NT2/D1 (cell line): ENCODE measurements around the gene SGPP2.

Source experiments
- DNase-seq: peaks from one replicate; pipeline ENCODE4 v3.0.0-alpha.2; 2011; ENCODE audit warnings: low read depth, low spot score
- H3K27me3 ChIP-seq: 2 replicates; pipeline ENCODE4 v1.6.0; 2011; ENCODE audit warnings: mild to moderate bottlenecking; ENCODE audit not compliant: insufficient read length, insufficient read depth
- H3K36me3 ChIP-seq: 2 replicates; pipeline ENCODE4 v1.6.1; 2011; ENCODE audit warnings: mild to moderate bottlenecking, low read length, mixed read lengths; ENCODE audit not compliant: insufficient read depth, insufficient read length
- H3K4me1 ChIP-seq: 2 replicates; pipeline ENCODE4 v1.5.1; 2011; ENCODE audit not compliant: insufficient read depth, insufficient read length
- H3K4me3 ChIP-seq: 2 replicates; pipeline ENCODE4 v1.5.1; 2011; ENCODE audit warnings: low read depth; ENCODE audit not compliant: insufficient read length
- H3K9ac ChIP-seq: 2 replicates; pipeline ENCODE4 v1.6.0; 2011; ENCODE audit warnings: low read depth; ENCODE audit not compliant: insufficient read length
- H3K9me3 ChIP-seq: 2 replicates; pipeline ENCODE4 v1.5.1; 2011; ENCODE audit warnings: mild to moderate bottlenecking, low read length; ENCODE audit not compliant: insufficient read depth
- SUZ12 ChIP-seq: IDR thresholded peaks from 2 replicates; pipeline ENCODE4 v1.6.1; 2011; ENCODE audit not compliant: insufficient read length, insufficient read depth; ENCODE audit errors: extremely low read depth
- YY1 ChIP-seq: IDR thresholded peaks from 2 replicates; pipeline ENCODE4 v1.6.1; 2011; ENCODE audit not compliant: insufficient read length, insufficient read depth
- ZNF274 ChIP-seq: IDR thresholded peaks from 2 replicates; pipeline ENCODE4 v1.6.1; 2011; ENCODE audit warnings: mild to moderate bottlenecking, low read depth, low read length

SGPP2 gene

GRCh38 chr2:222548992-222549391 lies 124.6 kb downstream of the SGPP2 start:
- TF ChIP-seq SUZ12: no peak
- no peak for TF ChIP-seq YY1
- no peak for TF ChIP-seq ZNF274
- H3K27me3 ChIP-seq: no peaks in the 10 kb centered on the region
- H3K4me3 ChIP-seq: no peak overlapping the region
- peaks cover 3% of the 10 kb centered on the region for H3K4me1 ChIP-seq
- H3K9me3 ChIP-seq: peaks cover 5% of the 10 kb centered on the region; the same call in 1 of the 2 replicates
- peak; percentile 66 for DNase-seq
- no peaks in the 10 kb centered on the region for H3K36me3 ChIP-seq
- H3K9ac ChIP-seq: no peak overlapping the region

GRCh38 chr2:222554517-222554916 lies 130.2 kb downstream of the SGPP2 start:
- TF ChIP-seq YY1 (no peak), SUZ12 (no peak), ZNF274 (no peak)
- H3K36me3 ChIP-seq: no peaks in the 10 kb centered on the region
- peaks cover 5% of the 10 kb centered on the region; the same call in 1 of the 2 replicates for H3K9me3 ChIP-seq
- no peaks in the 10 kb centered on the region for H3K27me3 ChIP-seq
- DNase-seq: no peak
- H3K9ac ChIP-seq: no peak overlapping the region
- no peak overlapping the region for H3K4me3 ChIP-seq
- H3K4me1 ChIP-seq: no peaks in the 10 kb centered on the region

GRCh38 chr2:222561151-222561550 lies 136.8 kb downstream of the SGPP2 start:
- DNase-seq: no peak
- H3K4me1 ChIP-seq: peaks cover 2% of the 10 kb centered on the region
- H3K36me3 ChIP-seq: peaks cover 12% of the 10 kb centered on the region
- H3K4me3 ChIP-seq: no peak overlapping the region
- no peak for TF ChIP-seq YY1
- no peak overlapping the region for H3K9ac ChIP-seq
- H3K9me3 ChIP-seq: no peaks in the 10 kb centered on the region
- no peaks in the 10 kb centered on the region for H3K27me3 ChIP-seq

- TF ChIP-seq YY1 (no peak), SUZ12 (no peak)
- no peak overlapping the region for H3K4me3 ChIP-seq
- H3K9me3 ChIP-seq: no peaks in the 10 kb centered on the region
- peaks cover 15% of the 10 kb centered on the region for H3K36me3 ChIP-seq
- DNase-seq: peak; percentile 74
- no peak overlapping the region for H3K9ac ChIP-seq
- peaks cover 2% of the 10 kb centered on the region for H3K4me1 ChIP-seq
- H3K27me3 ChIP-seq: no peaks in the 10 kb centered on the region
Measured at GRCh38 chr2:222561817-222562645, 137.7 kb downstream of the SGPP2 start.

- Histone ChIP-seq H3K9me3 (no peaks in the 10 kb centered on the region), H3K36me3 (peaks cover 27% of the 10 kb centered on the region), H3K4me1 (peaks cover 2% of the 10 kb centered on the region), H3K27me3 (no peaks in the 10 kb centered on the region), H3K9ac (no peak overlapping the region), H3K4me3 (no peak overlapping the region)
- no peak for DNase-seq
- TF ChIP-seq ZNF274 (no peak), SUZ12 (no peak), YY1 (no peak)
Measured at GRCh38 chr2:222563106-222563718, 138.9 kb downstream of the SGPP2 start.

- no peak overlapping the region for H3K4me3 ChIP-seq
- no peak overlapping the region for H3K9ac ChIP-seq
- no peaks in the 10 kb centered on the region for H3K27me3 ChIP-seq
- TF ChIP-seq SUZ12 (no peak), YY1 (no peak), ZNF274 (no peak)
- no peak for DNase-seq
- H3K36me3 ChIP-seq: peaks cover 33% of the 10 kb centered on the region
- H3K9me3 ChIP-seq: no peaks in the 10 kb centered on the region
- peaks cover 3% of the 10 kb centered on the region for H3K4me1 ChIP-seq
Measured at GRCh38 chr2:222563936-222564335, 139.6 kb downstream of the SGPP2 start.

- Histone ChIP-seq H3K36me3 (peaks cover 52% of the 10 kb centered on the region), H3K9ac (no peak overlapping the region), H3K9me3 (no peaks in the 10 kb centered on the region), H3K4me1 (peaks cover 5% of the 10 kb centered on the region), H3K27me3 (no peaks in the 10 kb centered on the region), H3K4me3 (no peak overlapping the region)
- TF ChIP-seq ZNF274: no peak
- no peak for TF ChIP-seq SUZ12
- no peak for TF ChIP-seq YY1
- no peak for DNase-seq
Measured at GRCh38 chr2:222566229-222566628, 141.9 kb downstream of the SGPP2 start.
